IMR-90 (cell line): Measurements from ENCODE around the gene AP3D1.

Experiments used
- CTCF ChIP-seq: conservative IDR thresholded peaks from 2 replicates; pipeline ENCODE4 v1.5.1; 2012; ENCODE audit warnings: mild to moderate bottlenecking, low read depth, low read length, improper control_type of control experiment
- FOS ChIP-seq: fragments of 150-350 bp; IDR thresholded peaks from 2 replicates; pipeline ENCODE4 v1.6.1; 2016; ENCODE audit warnings: low read depth, low read length
- MAFK ChIP-seq: IDR thresholded peaks from 2 replicates; pipeline ENCODE4 v1.6.1; 2012; ENCODE audit warnings: low read depth, low read length, improper control_type of control experiment
- MAZ ChIP-seq: IDR thresholded peaks from 2 replicates; pipeline ENCODE4 v1.6.1; 2012; ENCODE audit warnings: low read depth, mild to moderate bottlenecking, low read length, improper control_type of control experiment, moderate library complexity, borderline replicate concordance
- MXI1 ChIP-seq: IDR thresholded peaks from 2 replicates; pipeline ENCODE4 v1.6.1; 2012; ENCODE audit warnings: low read depth, mild to moderate bottlenecking, low read length, moderate library complexity, borderline replicate concordance
- POLR2A ChIP-seq: IDR thresholded peaks from 2 replicates; pipeline ENCODE4 v1.6.1; 2012; ENCODE audit warnings: mild to moderate bottlenecking, low read depth, low read length
- RAD21 ChIP-seq: IDR thresholded peaks from 2 replicates; pipeline ENCODE4 v1.6.1; 2012; ENCODE audit warnings: low read length, improper control_type of control experiment
- RCOR1 ChIP-seq: IDR thresholded peaks from 2 replicates; pipeline ENCODE4 v1.6.1; 2012; ENCODE audit warnings: mild to moderate bottlenecking, low read length, improper control_type of control experiment; ENCODE audit not compliant: insufficient replicate concordance
- SMC3 ChIP-seq: fragments of 150-350 bp; IDR thresholded peaks from 2 replicates; pipeline ENCODE4 v1.6.1; 2016; ENCODE audit warnings: low read depth, mild to moderate bottlenecking, antibody characterized with exemption, low read length, moderate library complexity

GRCh38 chr19:2123682-2124387 is 27.5 kb downstream of the AP3D1 start:
- TF ChIP-seq POLR2A, result no peak
- no peak for TF ChIP-seq CTCF
- TF ChIP-seq RCOR1, result no peak
- TF ChIP-seq MAZ, result no peak
- no peak for TF ChIP-seq MAFK
- TF ChIP-seq SMC3, result no peak
- TF ChIP-seq MXI1, result no peak
- TF ChIP-seq FOS, result no peak
- no peak for TF ChIP-seq RAD21
